SK-N-MC (cell line): ENCODE results near the gene DOC2B.

Experiments
- EZH2 ChIP-seq: fragments of 200-600 bp; sonication (generic); IDR thresholded peaks from one replicate; pipeline ENCODE4 v1.6.1; 2017; ENCODE audit warnings: antibody characterized with exemption
- FOXP2 ChIP-seq: optimal IDR thresholded peaks from 2 replicates; pipeline ENCODE3; 2011; ENCODE audit warnings: mild to moderate bottlenecking, moderate library complexity; ENCODE audit not compliant: insufficient read depth; ENCODE audit errors: extremely low read length, control extremely low read depth
- POLR2AphosphoS5 ChIP-seq: IDR thresholded peaks from 2 replicates; pipeline ENCODE4 v1.6.1; 2012; ENCODE audit warnings: mild to moderate bottlenecking, low read depth, low read length, borderline replicate concordance

GRCh38 chr17:227078-227945 lies 45.9 kb upstream of the DOC2B start:
- TF ChIP-seq POLR2AphosphoS5, result no peak
- no peak for TF ChIP-seq EZH2
- no peak for TF ChIP-seq FOXP2
